Neural cell (in vitro differentiated cells): ENCODE results near the gene COL21A1. TPM values are rescaled to one million over a fixed set of nuclear protein-coding genes. Genes with fewer than 3 reads are reported as not detected.

Experiments used
- H2AFZ ChIP-seq: fragments of 200-600, 300-800 bp; sonication (generic), shearing (Covaris generic); 2 replicates; pipeline ENCODE4 v1.6.0; 2014; ENCODE audit warnings: low read depth, mild to moderate bottlenecking, antibody characterized with exemption, low read length, moderate library complexity
- H3F3A ChIP-seq: fragments of 200-600 bp; shearing (Covaris generic); 2 replicates; pipeline ENCODE4 v1.6.1; 2016; ENCODE audit warnings: mild to moderate bottlenecking, moderate library complexity, mixed read lengths, antibody characterized with exemption, low read length; ENCODE audit not compliant: insufficient read depth, poor library complexity, severe bottlenecking
- H3K27ac ChIP-seq: fragments of 200-600, 300-800 bp; sonication (generic), shearing (Covaris generic); 2 replicates; pipeline ENCODE4 v1.5.1; 2014; ENCODE audit warnings: mild to moderate bottlenecking, low read length, moderate library complexity
- H3K27me3 ChIP-seq: fragments of 300-800, 200-600 bp; sonication (generic), shearing (Covaris generic); 2 replicates; pipeline ENCODE4 v1.6.0; 2014; ENCODE audit warnings: mild to moderate bottlenecking, low read depth, low read length, moderate library complexity; ENCODE audit not compliant: insufficient read depth
- H3K36me3 ChIP-seq: fragments of 300-800, 200-600 bp; sonication (generic), shearing (Covaris generic); 2 replicates; pipeline ENCODE4 v1.5.1; 2014; ENCODE audit warnings: mild to moderate bottlenecking, antibody characterized with exemption, low read length, moderate library complexity; ENCODE audit not compliant: insufficient read depth
- H3K4me2 ChIP-seq: fragments of 300-800, 200-600 bp; sonication (generic), shearing (Covaris generic); 2 replicates; pipeline ENCODE4 v1.6.0; 2014; ENCODE audit warnings: mild to moderate bottlenecking, low read length
- H3K4me3 ChIP-seq: fragments of 300-800, 200-600 bp; sonication (generic), shearing (Covaris generic); 2 replicates; pipeline ENCODE4 v1.5.1; 2014; ENCODE audit warnings: mild to moderate bottlenecking, low read length, moderate library complexity
- H3K79me2 ChIP-seq: fragments of 200-600 bp; shearing (Covaris generic); replicated peaks from 2 replicates; pipeline ENCODE4 v1.6.0; 2014; ENCODE audit warnings: mild to moderate bottlenecking, low read length, moderate library complexity; ENCODE audit not compliant: insufficient read depth
- H3K9ac ChIP-seq: fragments of 300-800, 200-600 bp; sonication (generic), shearing (Covaris generic); 2 replicates; pipeline ENCODE4 v1.6.1; 2016; ENCODE audit warnings: mild to moderate bottlenecking, low read length, mixed read lengths
- H3K9me2 ChIP-seq: fragments of 200-600 bp; shearing (Covaris generic); 2 replicates; pipeline ENCODE4 v1.6.1; 2016; ENCODE audit warnings: mild to moderate bottlenecking, low read length, mixed read lengths; ENCODE audit not compliant: insufficient read depth
- H3K9me3 ChIP-seq: fragments of 200-600, 300-800 bp; sonication (generic), shearing (Covaris generic); 2 replicates; pipeline ENCODE4 v1.6.1; 2016; ENCODE audit warnings: mild to moderate bottlenecking, mixed run types, low read length, moderate library complexity, mixed read lengths
- H4K20me1 ChIP-seq: fragments of 200-600 bp; shearing (Covaris generic); 2 replicates; pipeline ENCODE4 v1.6.1; 2016; ENCODE audit warnings: mild to moderate bottlenecking, mixed run types; ENCODE audit not compliant: insufficient read depth
- CTCF ChIP-seq: fragments of 450-650 bp; IDR thresholded peaks from 2 replicates; pipeline ENCODE4 v1.5.1; 2014; ENCODE audit warnings: antibody characterized with exemption, mild to moderate bottlenecking, moderate library complexity; ENCODE audit not compliant: poor library complexity, severe bottlenecking
- EP300 ChIP-seq: fragments of 450-650 bp; conservative IDR thresholded peaks from 2 replicates; pipeline ENCODE4 v1.6.1; 2014; ENCODE audit warnings: antibody characterized with exemption, mild to moderate bottlenecking, moderate library complexity; ENCODE audit not compliant: poor library complexity, severe bottlenecking
- EZH2 ChIP-seq: fragments of 200-600, 300-800 bp; shearing (Covaris generic), sonication (generic); IDR thresholded peaks from 2 replicates; pipeline ENCODE4 v1.6.1; 2014; ENCODE audit warnings: antibody characterized with exemption, low read length, borderline replicate concordance, mild to moderate bottlenecking; ENCODE audit not compliant: insufficient read depth, poor library complexity, severe bottlenecking
- MXI1 ChIP-seq: fragments of 450-650 bp; conservative IDR thresholded peaks from 2 replicates; pipeline ENCODE4 v1.6.1; 2014; ENCODE audit warnings: antibody characterized with exemption, mild to moderate bottlenecking; ENCODE audit not compliant: poor library complexity, severe bottlenecking
- POLR2AphosphoS5 ChIP-seq: IDR thresholded peaks from 2 replicates; pipeline ENCODE4 v1.6.1; 2012
- RAD21 ChIP-seq: fragments of 450-650 bp; conservative IDR thresholded peaks from 2 replicates; pipeline ENCODE4 v1.6.1; 2014; ENCODE audit warnings: antibody characterized with exemption, mild to moderate bottlenecking, moderate library complexity
- REST ChIP-seq: IDR thresholded peaks from 2 replicates; pipeline ENCODE4 v1.6.1; 2012; ENCODE audit warnings: borderline replicate concordance
- SMC3 ChIP-seq: fragments of 450-650 bp; conservative IDR thresholded peaks from 2 replicates; pipeline ENCODE4 v1.6.1; 2014; ENCODE audit warnings: antibody characterized with exemption, mild to moderate bottlenecking, moderate library complexity; ENCODE audit not compliant: poor library complexity
- TAF1 ChIP-seq: IDR thresholded peaks from 2 replicates; pipeline ENCODE4 v1.6.1; 2012; ENCODE audit warnings: low read depth
- polyA plus RNA-seq: library from polyadenylated mRNA; depleted of rRNA; stranded (reverse); fragments of >200 nt; gene quantifications from 2 replicates; pipeline ENCODE4 v1.2.3, GENCODE V29; 2014

COL21A1 gene
- polyA plus RNA-seq, 1 donor from 2014 or later, result 0.25 TPM

DNA sequence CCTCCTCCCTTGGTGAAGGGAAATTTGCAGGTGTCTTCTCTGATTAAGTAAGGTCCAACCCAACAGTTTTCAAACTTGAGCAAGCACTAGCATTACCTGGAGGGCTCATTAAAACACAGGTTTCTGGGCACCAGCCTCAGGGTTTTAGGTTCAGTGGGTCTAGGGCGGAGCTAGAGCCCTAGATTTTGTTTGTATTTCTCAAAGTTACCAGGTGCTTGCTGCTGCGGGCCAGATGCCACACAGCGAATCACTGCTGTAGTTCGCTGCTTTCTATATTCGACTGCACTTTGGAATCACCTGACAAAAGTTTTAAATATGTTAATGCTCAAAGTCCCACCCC, 869 bp downstream of the COL21A1 start:
- H2AFZ ChIP-seq, result no peak overlapping the region
- no peak overlapping the region for H3K4me2 ChIP-seq
- no peak overlapping the region for H3K4me3 ChIP-seq

GRCh38 chr6:56245903-56246351, 1.5 kb downstream of the COL21A1 start:
- Histone ChIP-seq H3K9me2 (no peaks in the 10 kb centered on the region), H3K4me2 (no peak overlapping the region), H3F3A (no peaks in the 10 kb centered on the region), H4K20me1 (no peaks in the 10 kb centered on the region), H3K4me3 (no peak overlapping the region), H3K9me3 (no peaks in the 10 kb centered on the region), H3K36me3 (no peaks in the 10 kb centered on the region), H2AFZ (no peak overlapping the region), H3K9ac (no peak overlapping the region), H3K27ac (no peak overlapping the region), H3K79me2 (no peaks in the 10 kb centered on the region), H3K27me3 (peaks cover 28% of the 10 kb centered on the region)
- TF ChIP-seq TAF1 (no peak), MXI1 (no peak), SMC3 (no peak), EZH2 (no peak), POLR2AphosphoS5 (no peak), CTCF (no peak), REST (no peak)

More for the DNA sequence above, 869 bp downstream of the COL21A1 start:
- Histone ChIP-seq H3K9ac (no peak overlapping the region), H3K27me3 (peaks cover 28% of the 10 kb centered on the region), H3K9me2 (no peaks in the 10 kb centered on the region), H3K9me3 (no peaks in the 10 kb centered on the region), H3F3A (no peaks in the 10 kb centered on the region), H4K20me1 (no peaks in the 10 kb centered on the region), H3K27ac (no peak overlapping the region), H3K79me2 (no peaks in the 10 kb centered on the region), H3K36me3 (no peaks in the 10 kb centered on the region)
- TF ChIP-seq RAD21 (no peak), CTCF (no peak), EP300 (no peak), TAF1 (no peak), SMC3 (no peak), MXI1 (no peak), POLR2AphosphoS5 (no peak), REST (no peak), EZH2 (no peak)
